Activated B cell treated with CpG ODN at 0.5 μM for 24 hours (primary cell): ENCODE results near the gene KIAA0232. TPM values are rescaled to one million over a fixed set of nuclear protein-coding genes. Genes with fewer than 3 reads are reported as not detected.
"Not testable (repeated sequence)": the region's sequence is repeated elsewhere in the genome, so short reads cannot be mapped to it uniquely, and the experiment has no call there.

Experiments used
- ATAC-seq: fragments of 200-7000 bp; cut with Tn5 transposase; one replicate; pipeline ENCODE4 v1.10.0; 2021; ENCODE audit warnings: low read depth, mild to moderate bottlenecking, moderate library complexity
- CTCF ChIA-PET: fragments of 350-600 bp; sonication (Branson Sonifier 250); formaldehyde crosslinking; loops from one replicate; lab custom pipeline; 2021; ENCODE audit warnings: antibody characterized with exemption; lab: Charles Lee
- POLR2A ChIA-PET: fragments of 350-600 bp; sonication (Branson Sonifier 250); formaldehyde crosslinking; loops from one replicate; lab custom pipeline; 2021; ENCODE audit warnings: antibody characterized with exemption; lab: Charles Lee
- DNase-seq: peaks from one replicate; pipeline ENCODE4 v3.0.0; 2022
- H3K27ac Mint-ChIP-seq: one replicate; pipeline ENCODE4 v1.8.0; 2020; ENCODE audit warnings: mixed read lengths
- H3K27me3 Mint-ChIP-seq: one replicate; pipeline ENCODE4 v1.8.0; 2021; ENCODE audit warnings: mixed read lengths
- H3K36me3 Mint-ChIP-seq: one replicate; pipeline ENCODE4 v1.8.0; 2021; ENCODE audit warnings: low read depth, mixed read lengths
- H3K4me1 Mint-ChIP-seq: one replicate; pipeline ENCODE4 v1.8.0; 2021; ENCODE audit warnings: mixed read lengths
- H3K4me3 Mint-ChIP-seq: one replicate; pipeline ENCODE4 v1.8.0; 2020; ENCODE audit warnings: mild to moderate bottlenecking, mixed read lengths
- H3K9me3 Mint-ChIP-seq: one replicate; pipeline ENCODE4 v1.8.0; 2020; ENCODE audit warnings: mixed read lengths
- intact Hi-C: fragments of 100-400 bp; cut with micrococcal nuclease; formaldehyde crosslinking; loops from one replicate; pipeline ENCODE4 v1.15.1; 2024
- total RNA-seq: library from RNA; stranded (reverse); gene quantifications from 2 replicates; pipeline ENCODE4 v1.2.3, GENCODE V29; 2022
- TF ChIP-seq, protein P1 (sequence below): fragments of 200-600 bp; IDR thresholded peaks from one replicate; pipeline ENCODE4 v1.8.0; 2022; ENCODE audit warnings: antibody characterized with exemption, mild to moderate bottlenecking

Gene KIAA0232
- total RNA-seq, 1 donor from 2014 or later: 15.5 TPM

DNA sequence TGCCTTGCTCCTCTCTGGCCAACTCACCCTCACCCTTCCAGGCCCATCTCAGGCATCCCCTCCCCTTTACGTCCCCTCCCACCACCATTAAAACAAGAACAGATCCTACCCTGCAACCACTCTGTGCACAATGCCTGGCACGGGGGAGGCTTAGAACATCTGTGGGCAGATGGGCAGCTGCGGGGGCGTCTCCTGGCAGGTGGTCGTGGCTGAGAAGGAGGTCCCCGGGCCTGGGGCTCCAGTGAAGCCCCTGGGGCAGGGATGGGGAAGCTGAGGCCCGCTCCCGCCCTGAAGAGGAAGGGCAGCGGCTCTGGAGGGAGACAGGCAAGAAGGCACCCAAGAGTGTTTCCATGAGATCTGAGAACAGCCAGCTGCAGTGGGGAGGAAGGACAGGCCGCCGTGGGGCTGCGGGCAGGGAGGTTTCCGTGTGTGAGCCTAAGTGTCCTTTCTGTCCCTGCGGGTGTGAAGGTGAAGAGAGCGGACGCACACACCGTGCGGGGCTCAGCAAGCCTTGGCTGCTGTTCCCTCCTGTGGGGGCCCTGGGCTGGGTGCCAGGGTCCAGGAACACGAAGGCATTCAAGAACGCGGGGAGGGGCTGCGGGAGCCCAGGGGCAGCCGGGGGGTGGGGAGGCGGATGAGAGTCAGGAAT lies 119.3 kb downstream of the KIAA0232 start:
- Mint-ChIP-seq H3K4me1 (peaks cover 4% of the 10 kb centered on the region), H3K27me3 (no peaks in the 10 kb centered on the region), H3K27ac (no peak overlapping the region), H3K36me3 (no peaks in the 10 kb centered on the region), H3K9me3 (no peaks in the 10 kb centered on the region), H3K4me3 (no peak overlapping the region)
- ATAC-seq (no peak), DNase-seq (no peak)
- intact Hi-C loops: no loop called here
- ChIA-PET POLR2A (no interaction called here), CTCF (no interaction called here)
- TF ChIP-seq, protein P1, sequence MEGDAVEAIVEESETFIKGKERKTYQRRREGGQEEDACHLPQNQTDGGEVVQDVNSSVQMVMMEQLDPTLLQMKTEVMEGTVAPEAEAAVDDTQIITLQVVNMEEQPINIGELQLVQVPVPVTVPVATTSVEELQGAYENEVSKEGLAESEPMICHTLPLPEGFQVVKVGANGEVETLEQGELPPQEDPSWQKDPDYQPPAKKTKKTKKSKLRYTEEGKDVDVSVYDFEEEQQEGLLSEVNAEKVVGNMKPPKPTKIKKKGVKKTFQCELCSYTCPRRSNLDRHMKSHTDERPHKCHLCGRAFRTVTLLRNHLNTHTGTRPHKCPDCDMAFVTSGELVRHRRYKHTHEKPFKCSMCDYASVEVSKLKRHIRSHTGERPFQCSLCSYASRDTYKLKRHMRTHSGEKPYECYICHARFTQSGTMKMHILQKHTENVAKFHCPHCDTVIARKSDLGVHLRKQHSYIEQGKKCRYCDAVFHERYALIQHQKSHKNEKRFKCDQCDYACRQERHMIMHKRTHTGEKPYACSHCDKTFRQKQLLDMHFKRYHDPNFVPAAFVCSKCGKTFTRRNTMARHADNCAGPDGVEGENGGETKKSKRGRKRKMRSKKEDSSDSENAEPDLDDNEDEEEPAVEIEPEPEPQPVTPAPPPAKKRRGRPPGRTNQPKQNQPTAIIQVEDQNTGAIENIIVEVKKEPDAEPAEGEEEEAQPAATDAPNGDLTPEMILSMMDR: no peak

DNA sequence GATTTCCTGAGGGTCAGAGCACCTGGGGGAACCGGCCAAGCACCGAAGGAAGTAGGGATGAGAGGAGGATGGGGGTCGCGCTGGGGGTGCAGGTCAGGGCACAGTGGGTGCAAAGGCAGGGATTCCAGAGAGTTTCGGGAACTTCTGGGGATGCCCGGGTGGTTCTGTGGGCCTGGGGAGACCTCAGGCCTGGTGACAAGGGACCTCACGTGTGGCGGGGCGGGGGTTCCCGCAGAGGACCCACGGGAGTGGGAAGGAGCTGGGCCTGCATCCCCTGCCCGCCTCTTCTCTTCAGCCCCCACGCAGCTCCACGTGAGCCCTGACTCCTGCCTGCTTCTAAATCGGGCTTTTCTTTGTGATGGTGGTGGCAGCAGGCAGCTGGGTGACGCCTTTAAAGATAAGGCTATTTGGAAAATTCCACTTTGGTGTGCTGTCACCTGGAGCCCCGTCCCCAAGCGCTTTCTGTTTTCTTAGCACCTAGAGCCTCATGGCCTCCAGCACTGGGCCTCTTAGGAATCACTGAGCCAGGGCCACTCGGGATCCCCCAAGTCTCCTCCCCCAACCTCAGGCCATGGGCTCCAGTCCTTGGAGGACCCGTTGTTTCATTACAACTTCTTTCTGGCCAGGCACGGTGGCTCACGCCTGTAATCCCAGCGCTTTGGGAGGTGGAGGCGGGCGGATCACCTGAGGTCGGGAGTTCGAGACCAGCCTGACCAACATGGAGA lies 120.0 kb downstream of the KIAA0232 start:
- Mint-ChIP-seq H3K4me3 (no peak overlapping the region), H3K27ac (no peak overlapping the region), H3K4me1 (peaks cover 6% of the 10 kb centered on the region), H3K9me3 (no peaks in the 10 kb centered on the region), H3K36me3 (no peaks in the 10 kb centered on the region), H3K27me3 (peaks cover 3% of the 10 kb centered on the region)
- no peak for DNase-seq
- TF ChIP-seq, protein P1: no peak
- intact Hi-C loops: no loop called here
- ChIA-PET POLR2A (no interaction called here), CTCF (no interaction called here)
- ATAC-seq: no peak

- Mint-ChIP-seq H3K36me3 (peaks cover 3% of the 10 kb centered on the region), H3K27ac (no peak overlapping the region), H3K9me3 (no peaks in the 10 kb centered on the region), H3K4me1 (peaks cover 23% of the 10 kb centered on the region), H3K4me3 (no peak overlapping the region), H3K27me3 (peaks cover 5% of the 10 kb centered on the region)
- intact Hi-C loops: no loop called here
- POLR2A ChIA-PET: interaction anchor here (0.7 to 5.5 kb wide), 2 partner anchors 105 to 162 kb away, joined by 5 to 55 read pairs; partner anchors contain the start of gene GRPEL1
- ATAC-seq (no peak), DNase-seq (no peak)
- TF ChIP-seq, protein P1: no peak
- CTCF ChIA-PET: interaction anchor here (0.5 to 1.0 kb wide), 2 partner anchors 165 to 166 kb away, joined by 3 to 4 read pairs; no protein-coding TSS in a partner anchor
Measured at GRCh38 chr4:6905516-6906445, 123.3 kb downstream of the KIAA0232 start.

DNA sequence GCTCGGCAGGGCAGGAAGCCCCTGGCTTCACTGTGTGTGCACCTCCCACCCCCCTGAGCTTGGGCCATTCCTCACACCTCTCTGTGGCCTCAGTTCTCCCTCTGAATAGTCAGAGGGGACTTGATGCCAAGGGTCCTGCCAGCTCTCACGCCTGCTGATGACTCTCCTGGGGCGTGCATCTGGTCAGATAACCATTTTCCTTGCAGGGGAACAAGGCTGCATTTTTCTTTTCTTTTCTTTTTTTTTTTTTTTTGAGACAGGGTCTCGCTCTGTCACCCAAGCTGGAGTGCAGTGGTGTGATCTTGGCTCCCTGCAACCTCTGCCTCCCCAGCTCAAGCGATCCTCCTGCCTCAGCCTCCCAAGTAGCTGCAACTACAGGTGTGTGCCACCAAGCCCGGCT lies 124.0 kb downstream of the KIAA0232 start:
- H3K27ac Mint-ChIP-seq, H3K4me3 Mint-ChIP-seq, H3K27me3 Mint-ChIP-seq, intact Hi-C loops, H3K36me3 Mint-ChIP-seq, H3K9me3 Mint-ChIP-seq, ATAC-seq, DNase-seq: not testable (repeated sequence)
- ChIA-PET POLR2A (interaction anchor here (0.7 to 5.5 kb wide), 2 partner anchors 105 to 161 kb away, joined by 5 to 55 read pairs; partner anchors contain the start of gene GRPEL1), CTCF (interaction anchor here (0.5 to 1.0 kb wide), 2 partner anchors 164 to 165 kb away, joined by 3 to 4 read pairs; no protein-coding TSS in a partner anchor)
- peaks cover 30% of the 10 kb centered on the region for H3K4me1 Mint-ChIP-seq

DNA sequence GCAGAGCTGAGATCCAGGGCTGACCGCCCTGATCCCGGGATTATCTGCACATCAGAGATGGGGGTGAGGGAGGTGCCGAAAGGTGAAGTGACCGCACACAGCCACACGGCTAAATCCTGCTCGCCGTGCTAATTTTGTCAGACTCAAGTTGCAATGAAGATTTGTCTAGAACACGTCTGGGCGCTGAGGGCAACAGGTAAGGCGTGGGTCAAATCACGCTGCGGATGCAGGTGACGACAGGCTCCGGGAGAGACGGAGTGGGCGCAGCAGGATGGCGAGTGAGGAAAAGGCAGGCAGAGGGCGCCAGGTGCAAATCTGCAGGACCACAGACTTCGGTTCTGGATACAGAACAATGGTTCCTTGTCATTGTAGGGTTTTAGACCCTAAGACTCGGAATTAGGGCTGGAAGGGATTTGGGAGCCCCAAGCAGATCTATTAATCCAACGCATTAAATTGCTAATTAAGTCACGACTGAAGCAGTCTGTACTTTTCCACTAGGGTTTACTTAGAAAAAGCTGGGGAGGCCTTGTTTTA lies 125.2 kb downstream of the KIAA0232 start:
- Mint-ChIP-seq H3K4me1 (peaks cover 39% of the 10 kb centered on the region), H3K36me3 (peaks cover 3% of the 10 kb centered on the region), H3K27ac (no peak overlapping the region), H3K9me3 (no peaks in the 10 kb centered on the region), H3K4me3 (peak overlapping the region; percentile 52), H3K27me3 (peaks cover 5% of the 10 kb centered on the region)
- TF ChIP-seq, protein P1: no peak
- intact Hi-C loops: loop anchor here (2.0 kb wide), 1 partner anchor 57 kb away; no protein-coding TSS in a partner anchor
- ATAC-seq (no peak), DNase-seq (no peak)
- POLR2A ChIA-PET: interaction anchor here (0.6 to 5.5 kb wide), 4 partner anchors 129 to 690 kb away, joined by 5 to 55 read pairs (median 16); partner anchors contain the start of genes GRPEL1 and TADA2B
- CTCF ChIA-PET: interaction anchor here (0.7 to 3.0 kb wide), 2 partner anchors 162 to 199 kb away, joined by 3 to 15 read pairs; partner anchors contain the start of gene MRFAP1L1
